Neural progenitor cell (in vitro differentiated cells): ENCODE data around the gene FABP1. TPM values are rescaled to one million over a fixed set of nuclear protein-coding genes. Genes with fewer than 3 reads are reported as not detected.

ENCODE experiments used
- DNase-seq: peaks from one replicate; pipeline ENCODE4 v3.0.0-alpha.2; 2016; ENCODE audit warnings: low spot score
- H2AFZ ChIP-seq: fragments of 200-600 bp; sonication (generic); replicated peaks from 2 replicates; pipeline ENCODE4 v1.6.1; 2016; ENCODE audit warnings: antibody characterized with exemption
- H3F3A ChIP-seq: fragments of 200-600 bp; sonication (generic); 2 replicates; pipeline ENCODE4 v1.6.1; 2016; ENCODE audit warnings: antibody characterized with exemption, low read depth
- H3K27ac ChIP-seq: fragments of 200-600 bp; sonication (generic); 2 replicates; pipeline ENCODE4 v1.5.1; 2016; ENCODE audit warnings: mild to moderate bottlenecking
- H3K27me3 ChIP-seq: fragments of 200-600 bp; sonication (generic); 2 replicates; pipeline ENCODE4 v1.6.1; 2016; ENCODE audit warnings: mild to moderate bottlenecking, moderate library complexity
- H3K36me3 ChIP-seq: fragments of 200-600 bp; sonication (generic); 2 replicates; pipeline ENCODE4 v1.5.1; 2016
- H3K4me1 ChIP-seq: fragments of 200-600 bp; sonication (generic); 2 replicates; pipeline ENCODE4 v1.6.1; 2016; ENCODE audit warnings: mixed run types
- H3K4me2 ChIP-seq: fragments of 200-600 bp; sonication (generic); 2 replicates; pipeline ENCODE4 v1.6.1; 2016
- H3K4me3 ChIP-seq: fragments of 200-600 bp; sonication (generic); 2 replicates; pipeline ENCODE4 v1.5.1; 2016
- H3K79me2 ChIP-seq: fragments of 200-600 bp; sonication (generic); 2 replicates; pipeline ENCODE4 v1.6.1; 2016; ENCODE audit warnings: low read depth
- H3K9ac ChIP-seq: fragments of 200-600 bp; sonication (generic); 2 replicates; pipeline ENCODE4 v1.6.1; 2016
- H3K9me3 ChIP-seq: fragments of 200-600 bp; sonication (generic); 2 replicates; pipeline ENCODE4 v1.5.1; 2016; ENCODE audit warnings: low read depth
- H4K20me1 ChIP-seq: fragments of 200-600 bp; sonication (generic); 2 replicates; pipeline ENCODE4 v1.6.1; 2016; ENCODE audit warnings: low read depth
- H3K27ac Mint-ChIP-seq: 3 replicates; pipeline ENCODE4 v1.8.0; 2021; ENCODE audit warnings: mixed read lengths
- H3K27me3 Mint-ChIP-seq: 2 replicates; pipeline ENCODE4 v1.8.0; 2022; ENCODE audit warnings: low read depth, mild to moderate bottlenecking, inconsistent platforms, moderate library complexity, mixed read lengths; ENCODE audit not compliant: insufficient read depth
- H3K36me3 Mint-ChIP-seq: 3 replicates; pipeline ENCODE4 v1.8.0; 2021; ENCODE audit warnings: mixed read lengths
- H3K4me1 Mint-ChIP-seq: 3 replicates; pipeline ENCODE4 v1.8.0; 2021; ENCODE audit warnings: mixed read lengths
- H3K4me3 Mint-ChIP-seq: 3 replicates; pipeline ENCODE4 v1.8.0; 2021; ENCODE audit warnings: mild to moderate bottlenecking, moderate library complexity, mixed read lengths
- H3K9me3 Mint-ChIP-seq: 3 replicates; pipeline ENCODE4 v1.8.0; 2020; ENCODE audit warnings: mixed read lengths
- EZH2 ChIP-seq: fragments of 200-600 bp; sonication (generic); IDR thresholded peaks from 2 replicates; pipeline ENCODE4 v1.6.1; 2017; ENCODE audit warnings: antibody characterized with exemption, mild to moderate bottlenecking, moderate library complexity
- EZH2phosphoT487 ChIP-seq: fragments of 200-600 bp; sonication (generic); IDR thresholded peaks from 2 replicates; pipeline ENCODE4 v1.6.1; 2017; ENCODE audit warnings: antibody characterized with exemption
- total RNA-seq: library from RNA; depleted of rRNA; stranded (reverse); fragments of >200 nt; gene quantifications from 2 replicates; pipeline ENCODE4 v1.2.3, GENCODE V29; 2015; ENCODE audit warnings: low replicate concordance
- TF ChIP-seq, protein P1 (sequence below): fragments of 200-600 bp; sonication (generic); IDR thresholded peaks from 2 replicates; pipeline ENCODE4 v1.5.1; 2017; ENCODE audit warnings: antibody characterized with exemption, mild to moderate bottlenecking

FABP1 gene
- total RNA-seq, 1 donor from 2014 or later: not detected

DNA sequence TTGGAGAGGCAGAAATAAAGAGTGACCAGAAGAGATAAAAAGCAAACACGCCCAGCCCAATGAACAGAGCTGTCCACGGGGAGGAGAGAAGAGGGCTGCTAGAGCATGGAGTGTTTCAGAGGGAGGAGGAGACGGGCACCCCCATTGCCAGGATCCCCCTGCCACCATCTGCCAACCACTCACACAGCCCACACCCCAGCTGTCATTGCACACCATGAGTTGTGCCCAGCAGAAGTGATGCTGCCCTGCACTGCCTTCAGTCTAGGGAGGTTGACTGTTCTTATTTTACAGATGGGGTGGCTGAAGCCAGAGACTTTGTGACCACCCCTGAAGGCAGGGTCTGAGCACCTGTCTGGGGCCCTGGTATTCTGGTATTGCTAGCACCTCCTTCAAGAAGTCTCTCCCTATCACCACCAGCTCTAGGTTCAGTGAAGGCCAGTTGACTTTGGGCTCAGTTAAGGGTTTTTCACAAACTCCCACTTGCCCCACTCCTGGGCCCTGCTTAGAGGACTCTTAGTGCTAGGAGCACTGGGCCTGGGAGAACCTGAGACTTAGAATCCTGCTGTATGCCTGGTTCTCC is 2.4 kb downstream of the FABP1 start:
- Mint-ChIP-seq H3K4me3 (no peak overlapping the region), H3K9me3 (no peaks in the 10 kb centered on the region), H3K36me3 (no peaks in the 10 kb centered on the region), H3K27me3 (peaks cover 17% of the 10 kb centered on the region), H3K27ac (no peak overlapping the region), H3K4me1 (peaks cover 4% of the 10 kb centered on the region)
- Histone ChIP-seq H3K4me2 (no peak overlapping the region), H3K9me3 (no peaks in the 10 kb centered on the region), H3K4me1 (no peaks in the 10 kb centered on the region), H3K27ac (no peak overlapping the region), H2AFZ (no peak overlapping the region), H3K79me2 (no peaks in the 10 kb centered on the region), H4K20me1 (no peaks in the 10 kb centered on the region), H3K36me3 (no peaks in the 10 kb centered on the region), H3K9ac (no peak overlapping the region), H3K4me3 (no peak overlapping the region), H3F3A (no peaks in the 10 kb centered on the region), H3K27me3 (no peaks in the 10 kb centered on the region)
- TF ChIP-seq EZH2: no peak
- no peak for DNase-seq

DNA sequence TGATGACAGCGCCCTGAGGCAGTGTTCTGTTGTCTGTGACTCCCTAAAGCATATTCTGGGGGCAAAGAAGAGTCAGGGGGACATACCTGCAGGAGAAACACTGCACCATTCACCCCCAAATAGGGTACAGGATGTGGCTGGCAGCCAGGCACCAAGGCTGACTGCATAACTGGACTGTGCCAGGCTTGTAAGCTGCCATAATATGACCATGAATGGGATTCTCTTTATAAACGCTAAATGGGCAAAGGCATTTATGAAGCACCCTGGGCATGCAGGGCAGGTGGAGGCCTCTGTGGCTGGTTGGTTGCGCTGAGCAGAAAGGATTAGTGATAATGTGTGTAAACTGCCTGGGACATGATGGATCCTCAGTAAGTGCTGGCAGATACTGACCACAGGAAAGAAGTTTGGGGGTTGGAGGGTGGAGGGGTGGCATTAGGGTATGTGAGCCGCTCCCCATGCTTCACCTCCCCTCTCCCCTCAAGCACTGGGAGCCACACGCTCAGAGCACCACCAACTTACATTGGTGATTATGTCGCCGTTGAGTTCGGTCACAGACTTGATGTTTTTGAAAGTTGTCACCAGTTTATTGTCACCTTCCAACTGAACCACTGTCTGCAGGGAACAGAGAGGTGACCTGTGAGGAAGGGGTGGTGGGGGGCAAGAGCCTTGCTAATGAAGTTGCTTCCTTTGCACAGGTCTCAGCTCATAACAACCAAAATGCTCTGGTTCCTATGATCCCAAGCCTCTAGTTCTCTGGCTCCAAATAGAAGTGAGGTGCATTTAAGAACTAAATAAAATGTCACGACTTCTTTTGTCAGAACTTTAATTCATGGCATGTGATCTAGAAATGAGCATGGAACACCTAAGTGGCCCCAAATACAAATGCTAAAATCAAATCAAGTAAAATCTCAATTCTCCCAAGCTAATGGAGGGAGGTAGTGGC is 3.6 kb downstream of the FABP1 start:
- H3K9ac ChIP-seq: no peak overlapping the region
- no peak overlapping the region for H3K4me2 ChIP-seq
- H3K36me3 ChIP-seq: no peaks in the 10 kb centered on the region
- H3K4me3 ChIP-seq: no peak overlapping the region
- no peak overlapping the region for H3K27ac Mint-ChIP-seq
- H2AFZ ChIP-seq: no peak overlapping the region
- DNase-seq: no peak
- no peaks in the 10 kb centered on the region for H3K4me1 ChIP-seq
- no peaks in the 10 kb centered on the region for H4K20me1 ChIP-seq
- H3F3A ChIP-seq: no peaks in the 10 kb centered on the region
- no peak overlapping the region for H3K4me3 Mint-ChIP-seq
- no peaks in the 10 kb centered on the region for H3K9me3 ChIP-seq
- H3K36me3 Mint-ChIP-seq: no peaks in the 10 kb centered on the region
- H3K4me1 Mint-ChIP-seq: no peaks in the 10 kb centered on the region
- H3K27me3 Mint-ChIP-seq: peaks cover 14% of the 10 kb centered on the region
- no peaks in the 10 kb centered on the region for H3K79me2 ChIP-seq
- H3K27me3 ChIP-seq: no peaks in the 10 kb centered on the region
- TF ChIP-seq EZH2phosphoT487 (no peak), EZH2 (no peak)
- TF ChIP-seq, protein P1, sequence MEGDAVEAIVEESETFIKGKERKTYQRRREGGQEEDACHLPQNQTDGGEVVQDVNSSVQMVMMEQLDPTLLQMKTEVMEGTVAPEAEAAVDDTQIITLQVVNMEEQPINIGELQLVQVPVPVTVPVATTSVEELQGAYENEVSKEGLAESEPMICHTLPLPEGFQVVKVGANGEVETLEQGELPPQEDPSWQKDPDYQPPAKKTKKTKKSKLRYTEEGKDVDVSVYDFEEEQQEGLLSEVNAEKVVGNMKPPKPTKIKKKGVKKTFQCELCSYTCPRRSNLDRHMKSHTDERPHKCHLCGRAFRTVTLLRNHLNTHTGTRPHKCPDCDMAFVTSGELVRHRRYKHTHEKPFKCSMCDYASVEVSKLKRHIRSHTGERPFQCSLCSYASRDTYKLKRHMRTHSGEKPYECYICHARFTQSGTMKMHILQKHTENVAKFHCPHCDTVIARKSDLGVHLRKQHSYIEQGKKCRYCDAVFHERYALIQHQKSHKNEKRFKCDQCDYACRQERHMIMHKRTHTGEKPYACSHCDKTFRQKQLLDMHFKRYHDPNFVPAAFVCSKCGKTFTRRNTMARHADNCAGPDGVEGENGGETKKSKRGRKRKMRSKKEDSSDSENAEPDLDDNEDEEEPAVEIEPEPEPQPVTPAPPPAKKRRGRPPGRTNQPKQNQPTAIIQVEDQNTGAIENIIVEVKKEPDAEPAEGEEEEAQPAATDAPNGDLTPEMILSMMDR: no peak
- H3K27ac ChIP-seq: no peak overlapping the region
- no peaks in the 10 kb centered on the region for H3K9me3 Mint-ChIP-seq

DNA sequence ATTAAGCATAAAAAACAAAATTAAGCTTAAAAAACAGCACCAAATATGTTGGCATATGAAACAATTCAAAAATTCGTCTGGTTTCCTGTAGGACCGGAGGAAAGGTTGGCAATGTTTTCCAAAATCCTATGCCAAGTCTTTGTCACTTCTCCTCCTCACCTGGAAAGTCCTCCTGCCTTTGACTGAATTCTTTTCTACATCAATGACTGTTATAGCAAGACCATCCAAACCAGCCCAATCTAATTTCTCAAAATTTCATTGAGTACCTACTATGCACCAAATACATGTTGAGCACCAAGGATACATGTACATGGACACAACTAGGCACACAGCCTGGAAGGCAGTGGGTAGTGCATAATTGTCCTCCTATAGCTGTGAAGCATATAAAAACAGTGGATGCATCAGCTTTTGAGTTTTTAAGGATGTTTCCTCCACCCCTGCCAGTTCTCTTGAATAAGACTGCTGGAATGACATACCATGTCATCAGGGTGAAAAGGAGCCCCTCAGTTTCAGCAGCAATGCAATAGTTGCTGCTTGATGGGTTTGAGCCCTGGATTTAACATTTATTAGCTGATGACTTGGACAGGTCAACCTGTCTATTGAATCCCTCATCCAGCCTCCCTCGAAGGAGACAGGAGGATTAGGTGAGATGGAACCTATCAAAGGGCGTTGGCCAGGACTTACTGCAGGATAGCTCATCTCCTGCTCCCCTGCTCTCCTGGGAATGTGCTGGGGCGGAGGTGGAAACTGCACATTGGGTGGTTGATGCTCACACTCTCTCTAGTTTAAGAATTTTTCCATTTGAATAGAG is 4.5 kb downstream of the FABP1 start:
- Mint-ChIP-seq H3K4me1 (no peaks in the 10 kb centered on the region), H3K4me3 (no peak overlapping the region), H3K36me3 (no peaks in the 10 kb centered on the region), H3K27me3 (peaks cover 11% of the 10 kb centered on the region), H3K9me3 (no peaks in the 10 kb centered on the region), H3K27ac (no peak overlapping the region)
- no peak overlapping the region for H2AFZ ChIP-seq
- H3K9ac ChIP-seq: no peak overlapping the region
- H3K9me3 ChIP-seq: no peaks in the 10 kb centered on the region
- H4K20me1 ChIP-seq: no peaks in the 10 kb centered on the region
- TF ChIP-seq, protein P1: no peak
- TF ChIP-seq EZH2: no peak
- no peak for TF ChIP-seq EZH2phosphoT487
- no peak overlapping the region for H3K4me3 ChIP-seq
- H3K36me3 ChIP-seq: no peaks in the 10 kb centered on the region
- no peak overlapping the region for H3K4me2 ChIP-seq
- no peak for DNase-seq
- H3K27me3 ChIP-seq: no peaks in the 10 kb centered on the region
- H3K4me1 ChIP-seq: no peaks in the 10 kb centered on the region
- H3K27ac ChIP-seq: no peak overlapping the region
- no peaks in the 10 kb centered on the region for H3F3A ChIP-seq
- H3K79me2 ChIP-seq: no peaks in the 10 kb centered on the region
